CD4-positive, alpha-beta T cell (primary cell): ENCODE results near the gene MTF2. TPM values are rescaled to one million over a fixed set of nuclear protein-coding genes. Genes with fewer than 3 reads are reported as not detected.

Experiments used
- ATAC-seq: fragments of 200-7000 bp; cut with Tn5 transposase; one replicate; pipeline ENCODE4 v1.10.0; 2022; ENCODE audit warnings: mild to moderate bottlenecking; ENCODE audit not compliant: poor library complexity
- CTCF ChIA-PET: fragments of 350-600 bp; sonication (Branson Sonifier 250); formaldehyde crosslinking; loops from one replicate; lab custom pipeline; 2021; ENCODE audit warnings: antibody characterized with exemption, inconsistent platforms; lab: Charles Lee
- POLR2A ChIA-PET: fragments of 350-600 bp; sonication (Branson Sonifier 250); formaldehyde crosslinking; loops from one replicate; lab custom pipeline; 2021; ENCODE audit warnings: antibody characterized with exemption, inconsistent platforms; lab: Charles Lee
- DNase-seq, 14 experiments: peaks; one replicate each; pipeline ENCODE4 v3.0.0-alpha.2; 2013 to 2020; ENCODE audit warnings: mixed read lengths in 2 of 14
- H3K27ac ChIP-seq, 2 donors: one replicate each; pipeline versions ENCODE4 v1.5.1 to v1.7.0; 2013; ENCODE audit warnings: low read length in 2 of 2, low read depth in 1 of 2, mild to moderate bottlenecking in 1 of 2
- H3K27me3 ChIP-seq, 2 experiments: 1 replicate in 1 of 2; 2 replicates in 1 of 2; pipeline versions ENCODE4 v1.6.1 to v1.7.0; 2013; ENCODE audit warnings: low read length in 2 of 2, control low read depth in 1 of 2, mild to moderate bottlenecking in 1 of 2, moderate library complexity in 1 of 2; ENCODE audit not compliant: insufficient read depth in 2 of 2, control insufficient read depth in 1 of 2
- H3K36me3 ChIP-seq: one replicate; pipeline ENCODE4 v1.6.1; 2013; ENCODE audit warnings: low read length, control low read depth; ENCODE audit not compliant: insufficient read depth
- H3K4me1 ChIP-seq: one replicate; pipeline ENCODE4 v1.6.1; 2013; ENCODE audit warnings: low read length, control low read depth; ENCODE audit not compliant: insufficient read depth
- H3K4me3 ChIP-seq: one replicate; pipeline ENCODE4 v1.5.1; 2013; ENCODE audit warnings: mild to moderate bottlenecking, low read length, moderate library complexity
- H3K9me3 ChIP-seq, 2 experiments: 1 replicate in 1 of 2; 2 replicates in 1 of 2; pipeline versions ENCODE4 v1.6.1 to v1.7.0; 2013; ENCODE audit warnings: low read length in 2 of 2, mild to moderate bottlenecking in 2 of 2, control low read depth in 1 of 2, moderate library complexity in 1 of 2; ENCODE audit not compliant: control insufficient read depth in 1 of 2, insufficient read depth in 1 of 2
- H3K27ac Mint-ChIP-seq: one replicate; pipeline ENCODE4 v1.8.0; 2020; ENCODE audit warnings: mixed read lengths
- H3K27me3 Mint-ChIP-seq: one replicate; pipeline ENCODE4 v1.8.0; 2021; ENCODE audit warnings: mixed read lengths
- H3K36me3 Mint-ChIP-seq: one replicate; pipeline ENCODE4 v1.8.0; 2021; ENCODE audit warnings: low read depth, mixed read lengths
- H3K4me1 Mint-ChIP-seq: one replicate; pipeline ENCODE4 v1.8.0; 2021; ENCODE audit warnings: low read depth, mixed read lengths
- H3K4me3 Mint-ChIP-seq: one replicate; pipeline ENCODE4 v1.8.0; 2020; ENCODE audit warnings: mild to moderate bottlenecking, mixed read lengths
- H3K9me3 Mint-ChIP-seq: one replicate; pipeline ENCODE4 v1.8.0; 2020; ENCODE audit warnings: mixed read lengths
- intact Hi-C, 2 experiments: fragments of 100-400 bp; cut with DNase I in 1 of 2; cut with micrococcal nuclease in 1 of 2; formaldehyde crosslinking; loops; one replicate each; pipeline versions ENCODE4 v1.15.1 to v1.9.0; 2023 to 2025; cut with DNase I, micrococcal nuclease
- total RNA-seq, 174 experiments: library from RNA in 2 of 174; stranded (reverse) in 2 of 174; gene quantifications; one replicate each; pipeline ENCODE4 v1.2.3 and lab custom pipeline; 2021 to 2026
- TF ChIP-seq, protein P1 (sequence below): fragments of 200-600 bp; IDR thresholded peaks from one replicate; pipeline ENCODE4 v1.8.0; 2022; ENCODE audit warnings: antibody characterized with exemption, mild to moderate bottlenecking

The MTF2 gene
- total RNA-seq, 2 experiments from 2014 or later = 37.9 to 39.3 TPM

DNA sequence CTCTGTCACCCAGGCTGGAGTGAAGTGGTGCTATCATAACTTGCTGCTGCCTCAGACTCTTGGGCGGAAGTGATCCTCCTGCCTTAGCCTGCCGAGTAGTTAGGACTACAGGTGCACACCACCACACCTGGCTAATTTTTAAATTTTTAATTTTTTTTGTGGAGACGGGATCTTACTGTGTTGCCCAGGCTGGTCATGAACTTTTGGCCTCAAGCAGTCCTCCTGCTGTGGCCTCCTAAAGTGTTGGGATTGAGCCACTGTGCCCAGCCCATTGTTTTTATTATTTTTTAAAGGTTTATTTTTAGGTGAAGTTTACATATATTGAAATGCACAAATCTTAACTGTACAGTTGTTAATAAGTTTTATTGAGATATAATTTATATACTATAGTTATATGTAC, 3.2 kb downstream of the MTF2 start:
- Histone ChIP-seq H3K4me3 (no peak overlapping the region), H3K4me1 (peaks cover 29% of the 10 kb centered on the region), H3K9me3 (no peaks in the 10 kb centered on the region), H3K36me3 (peaks cover 16% of the 10 kb centered on the region), H3K27ac (no peak overlapping the region), H3K27me3 (no peaks in the 10 kb centered on the region)
- DNase-seq = no peak
- H3K4me3 Mint-ChIP-seq = peak overlapping the region; percentile 15
- TF ChIP-seq, protein P1, sequence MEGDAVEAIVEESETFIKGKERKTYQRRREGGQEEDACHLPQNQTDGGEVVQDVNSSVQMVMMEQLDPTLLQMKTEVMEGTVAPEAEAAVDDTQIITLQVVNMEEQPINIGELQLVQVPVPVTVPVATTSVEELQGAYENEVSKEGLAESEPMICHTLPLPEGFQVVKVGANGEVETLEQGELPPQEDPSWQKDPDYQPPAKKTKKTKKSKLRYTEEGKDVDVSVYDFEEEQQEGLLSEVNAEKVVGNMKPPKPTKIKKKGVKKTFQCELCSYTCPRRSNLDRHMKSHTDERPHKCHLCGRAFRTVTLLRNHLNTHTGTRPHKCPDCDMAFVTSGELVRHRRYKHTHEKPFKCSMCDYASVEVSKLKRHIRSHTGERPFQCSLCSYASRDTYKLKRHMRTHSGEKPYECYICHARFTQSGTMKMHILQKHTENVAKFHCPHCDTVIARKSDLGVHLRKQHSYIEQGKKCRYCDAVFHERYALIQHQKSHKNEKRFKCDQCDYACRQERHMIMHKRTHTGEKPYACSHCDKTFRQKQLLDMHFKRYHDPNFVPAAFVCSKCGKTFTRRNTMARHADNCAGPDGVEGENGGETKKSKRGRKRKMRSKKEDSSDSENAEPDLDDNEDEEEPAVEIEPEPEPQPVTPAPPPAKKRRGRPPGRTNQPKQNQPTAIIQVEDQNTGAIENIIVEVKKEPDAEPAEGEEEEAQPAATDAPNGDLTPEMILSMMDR = no peak
- H3K9me3 Mint-ChIP-seq = no peaks in the 10 kb centered on the region
- intact Hi-C loops = loop anchor here (5.0 to 10.0 kb wide), 6 partner anchors 35 to 792 kb away; partner anchors contain the start of genes DNTTIP2 (in 1 of the 2), DR1 (in 1 of the 2) and FNBP1L (in 1 of the 2)
- peaks cover 66% of the 10 kb centered on the region for H3K36me3 Mint-ChIP-seq
- H3K27ac Mint-ChIP-seq = no peak overlapping the region
- CTCF ChIA-PET = no interaction called here
- peaks cover 88% of the 10 kb centered on the region for H3K4me1 Mint-ChIP-seq
- POLR2A ChIA-PET = no interaction called here
- ATAC-seq = no peak
- no peaks in the 10 kb centered on the region for H3K27me3 Mint-ChIP-seq

DNA sequence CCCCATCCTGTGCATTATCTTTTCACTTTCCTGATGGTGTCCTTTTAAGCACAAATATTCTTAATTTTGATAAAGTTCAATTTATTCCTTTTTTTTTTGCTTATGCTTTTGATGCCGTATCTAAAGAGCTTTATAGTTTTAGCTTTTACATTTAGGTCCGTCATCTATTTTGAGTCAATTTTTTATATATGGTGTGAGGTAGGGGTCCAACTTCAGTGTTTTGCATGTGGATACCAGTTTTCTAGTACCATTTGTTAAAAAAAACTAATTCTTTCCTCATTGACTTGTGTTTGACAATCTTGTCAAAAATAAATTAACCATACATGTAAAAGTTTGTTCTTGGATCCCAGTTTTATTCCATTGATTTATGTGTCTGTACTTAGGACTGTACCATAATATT, 4.9 kb downstream of the MTF2 start:
- Mint-ChIP-seq H3K9me3 (no peaks in the 10 kb centered on the region), H3K27me3 (no peaks in the 10 kb centered on the region), H3K4me3 (no peak overlapping the region), H3K36me3 (peaks cover 66% of the 10 kb centered on the region), H3K27ac (no peak overlapping the region), H3K4me1 (peaks cover 86% of the 10 kb centered on the region)
- H3K27ac ChIP-seq = no peak overlapping the region
- CTCF ChIA-PET = interaction anchor here (0.7 kb wide), 1 partner anchor 9 kb away, joined by 3 read pairs; no protein-coding TSS in a partner anchor
- no peaks in the 10 kb centered on the region for H3K9me3 ChIP-seq
- ATAC-seq (no peak), DNase-seq (no peak)
- no peak overlapping the region for H3K4me3 ChIP-seq
- TF ChIP-seq, protein P1 = no peak
- POLR2A ChIA-PET = no interaction called here
- H3K36me3 ChIP-seq = peaks cover 16% of the 10 kb centered on the region
- H3K4me1 ChIP-seq = peaks cover 27% of the 10 kb centered on the region
- no peaks in the 10 kb centered on the region for H3K27me3 ChIP-seq
- intact Hi-C loops = loop anchor here (5.0 to 10.0 kb wide), 6 partner anchors 33 to 791 kb away; partner anchors contain the start of genes DNTTIP2 (in 1 of the 2), DR1 (in 1 of the 2) and FNBP1L (in 1 of the 2)

DNA sequence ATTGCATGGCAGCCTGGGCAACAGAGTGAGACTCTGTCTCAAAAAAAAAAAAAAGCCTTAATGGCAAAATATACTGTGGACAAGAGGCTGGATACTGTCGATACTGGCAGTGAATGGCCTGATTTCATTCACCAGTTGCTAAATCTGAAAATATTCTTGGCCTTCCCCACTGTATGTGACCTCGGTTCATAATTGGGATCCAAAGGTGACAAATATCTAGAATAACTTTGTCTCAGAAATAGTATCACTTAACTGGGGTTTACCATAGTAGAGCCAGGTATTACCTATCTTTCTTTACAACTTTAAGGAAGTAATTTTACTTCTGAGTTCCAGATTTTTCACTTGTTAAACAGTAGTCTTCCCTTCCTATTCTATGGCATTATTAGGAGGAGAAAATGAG, 8.4 kb downstream of the MTF2 start:
- Mint-ChIP-seq H3K27ac (no peak overlapping the region), H3K36me3 (peaks cover 74% of the 10 kb centered on the region), H3K9me3 (no peaks in the 10 kb centered on the region), H3K27me3 (no peaks in the 10 kb centered on the region), H3K4me3 (no peak overlapping the region), H3K4me1 (peaks cover 75% of the 10 kb centered on the region)
- TF ChIP-seq, protein P1 = no peak
- peaks cover 22% of the 10 kb centered on the region for H3K4me1 ChIP-seq
- H3K4me3 ChIP-seq = no peak overlapping the region
- DNase-seq (no peak), ATAC-seq (no peak)
- no peaks in the 10 kb centered on the region for H3K27me3 ChIP-seq
- H3K36me3 ChIP-seq = peaks cover 16% of the 10 kb centered on the region
- H3K27ac ChIP-seq = no peak overlapping the region
- ChIA-PET CTCF (no interaction called here), POLR2A (no interaction called here)
- no peaks in the 10 kb centered on the region for H3K9me3 ChIP-seq
- intact Hi-C loops = loop anchor here (10.0 kb wide), 3 partner anchors 257 to 787 kb away; partner anchors contain the start of genes DNTTIP2 (in 1 of the 2), DR1 (in 1 of the 2) and FNBP1L (in 1 of the 2)
